K562 (cell line): ENCODE data around the gene PDGFA. TPM values are rescaled to one million over a fixed set of nuclear protein-coding genes. Genes with fewer than 3 reads are reported as not detected.

Experiments used
- CBX1 ChIP-seq: sonication (generic); IDR thresholded peaks from 2 replicates; pipeline ENCODE4 v1.6.1; 2016; ENCODE audit warnings: antibody characterized with exemption, low read depth, mild to moderate bottlenecking
- CBX5 ChIP-seq: IDR thresholded peaks from 2 replicates; pipeline ENCODE4 v1.6.1; 2014; ENCODE audit warnings: low read depth, borderline replicate concordance
- E2F6 ChIP-seq, 2 experiments: IDR thresholded peaks; 2 replicates each; pipeline ENCODE4 v1.6.1; 2011; ENCODE audit warnings: borderline replicate concordance in 1 of 2, control low read depth in 1 of 2, low read depth in 1 of 2, low read length in 1 of 2, mild to moderate bottlenecking in 1 of 2, mixed read lengths in 1 of 2, moderate library complexity in 1 of 2; ENCODE audit not compliant: insufficient read depth in 1 of 2, insufficient read length in 1 of 2, poor library complexity in 1 of 2, severe bottlenecking in 1 of 2; ENCODE audit errors: extremely low read depth in 1 of 2
- ETV6 ChIP-seq, 3 experiments: fragments of 150-350 bp in 1 of 3; sonication (generic) in 1 of 3; formaldehyde crosslinking in 1 of 3; IDR thresholded peaks; 2 replicates each; pipeline versions ENCODE4 v1.6.1 to v1.8.0; 2014 to 2022; ENCODE audit warnings: borderline replicate concordance in 2 of 3, low read depth in 2 of 3, antibody characterized with exemption in 1 of 3, low read length in 1 of 3, mild to moderate bottlenecking in 1 of 3, missing genetic modification reagents in 1 of 3
- HDGF ChIP-seq: fragments of 450-650 bp; IDR thresholded peaks from 2 replicates; pipeline ENCODE4 v1.6.1; 2016
- MAX ChIP-seq: sonication (generic); formaldehyde crosslinking; IDR thresholded peaks from 2 replicates; pipeline ENCODE4 v1.9.0; 2022; ENCODE audit warnings: mild to moderate bottlenecking, missing genetic modification reagents
- MIER1 ChIP-seq: fragments of 450-650 bp; IDR thresholded peaks from 2 replicates; pipeline ENCODE4 v1.6.1; 2016; ENCODE audit warnings: antibody characterized with exemption, mild to moderate bottlenecking, low read depth
- TSHZ1 ChIP-seq: fragments of 250-450 bp; sonication (Bioruptor Pico); IDR thresholded peaks from 2 replicates; pipeline ENCODE4 v1.4.0; 2020; ENCODE audit warnings: mild to moderate bottlenecking, moderate library complexity
- ZBTB33 ChIP-seq: sonication (generic); formaldehyde crosslinking; IDR thresholded peaks from 2 replicates; pipeline ENCODE4 v1.8.1; 2023; ENCODE audit warnings: mild to moderate bottlenecking, missing genetic modification reagents
- ZNF253 ChIP-seq: fragments of 250-450 bp; sonication (Bioruptor Pico); conservative IDR thresholded peaks from 2 replicates; pipeline ENCODE4 v1.6.1; 2021; ENCODE audit warnings: mild to moderate bottlenecking
- polyA plus RNA-seq, 8 experiments: library from polyadenylated mRNA; depleted of rRNA in 4 of 8; stranded (reverse) in 5 of 8; unstranded in 3 of 8; fragments of >200 nt; fragmentation: Nextera tagmentation in 2 of 8; fragmentation: Illumina TruSeq in 1 of 8; extraction: Ambion mirVana in 2 of 8; extraction: Trizol in 1 of 8; gene quantifications; 2 replicates each; pipeline versions ENCODE4 v1.2.1 to v1.2.3, GENCODE V29; 2011 to 2014; ENCODE audit warnings: inconsistent platforms in 1 of 8, missing spikeins in 1 of 8
- total RNA-seq, 7 experiments: library from RNA; depleted of rRNA in 6 of 7; stranded (reverse); fragments of >200 nt in 6 of 7; fragmentation: Illumina TruSeq in 2 of 7; extraction: Trizol in 2 of 7; gene quantifications; 2 replicates each; pipeline versions ENCODE4 v1.2.1 to v1.2.3, GENCODE V29; 2011 to 2021; ENCODE audit warnings: low replicate concordance in 1 of 7

Gene PDGFA
- total and polyA plus RNA-seq, 9 of the 15 experiments (the other 6 are each of a cell fraction or from before 2014, with no cell fraction given), result 2.5 to 10.2 (median 4.6) TPM

GRCh38 chr7:485188-486081 lies 34.2 kb downstream of the PDGFA start (continued):
- TF ChIP-seq E2F6 (IDR thresholded peaks at IDR 0.05; ENCODE audit: borderline replicate concordance in 1 of 2, extremely low read depth in 1 of 2, insufficient read depth in 1 of 2, insufficient read length in 1 of 2, low read depth in 1 of 2, low read length in 1 of 2, poor library complexity in 1 of 2, severe bottlenecking in 1 of 2) (no peak), ETV6 (IDR thresholded peaks at IDR 0.05; ENCODE audit: borderline replicate concordance in 1 of 2, low read depth in 2 of 2, low read length in 1 of 2) (no peak), ETV6 (CRISPR knock-in tag; IDR thresholded peaks at IDR 0.05; ENCODE audit: borderline replicate concordance) (no peak), ZNF253 (CRISPR knock-in tag) (no peak), CBX5 (no peak), HDGF (no peak), ZBTB33 (CRISPR knock-in tag) (peak; percentile 78), MIER1 (no peak), MAX (CRISPR knock-in tag) (peak; percentile 39; the same call in 1 of the 2 replicates), TSHZ1 (CRISPR knock-in tag) (no peak), CBX1 (no peak)
